RKO (cell line): ENCODE results near the gene SLC35F2.
"Not testable (repeated sequence)": the region's sequence is repeated elsewhere in the genome, so short reads cannot be mapped to it uniquely, and the experiment has no call there.

Experiments used
- DNase-seq: peaks from one replicate; pipeline ENCODE4 v3.0.0-alpha.2; 2016; ENCODE audit warnings: low spot score

Gene SLC35F2

DNA sequence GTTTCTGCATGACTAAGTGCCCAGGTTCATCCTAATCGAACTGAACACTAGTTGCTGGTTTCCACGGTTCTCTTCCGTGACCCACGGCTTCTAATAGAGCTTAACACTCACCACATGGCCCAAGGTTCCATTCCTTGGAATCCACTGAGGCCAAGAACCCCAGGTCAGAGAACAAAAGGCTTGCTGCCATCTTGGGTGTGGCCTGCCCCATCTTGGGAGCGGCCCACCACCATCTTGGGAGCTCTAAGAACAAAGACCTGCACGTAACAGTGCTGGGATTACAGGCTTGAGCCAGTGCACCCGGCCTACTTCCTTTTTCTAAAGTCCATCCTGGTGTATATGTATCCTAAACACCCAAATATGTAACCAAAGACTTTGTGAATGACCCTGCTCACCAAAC, 68.8 kb downstream of the SLC35F2 start:
- DNase-seq, result no peak

DNA sequence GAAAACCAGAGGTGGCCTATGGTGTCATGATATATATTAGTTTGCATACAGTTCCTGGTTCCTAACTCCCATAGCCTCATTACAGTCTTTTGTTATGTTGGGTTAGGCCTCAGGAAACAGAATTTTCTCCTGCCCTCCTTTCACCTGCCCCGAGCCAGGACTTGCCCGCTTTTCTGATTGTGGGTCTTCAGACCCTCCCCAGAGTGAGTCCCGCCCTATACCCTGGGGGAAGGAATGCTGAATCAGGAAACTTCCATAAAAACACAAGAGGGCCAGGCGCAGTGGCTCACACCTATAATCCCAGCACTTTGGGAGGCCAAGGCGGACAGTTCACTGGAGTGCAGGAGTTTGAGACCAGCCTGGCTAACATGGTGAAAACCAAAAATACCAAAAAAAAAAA, 70.9 kb downstream of the SLC35F2 start:
- DNase-seq, result no peak

DNA sequence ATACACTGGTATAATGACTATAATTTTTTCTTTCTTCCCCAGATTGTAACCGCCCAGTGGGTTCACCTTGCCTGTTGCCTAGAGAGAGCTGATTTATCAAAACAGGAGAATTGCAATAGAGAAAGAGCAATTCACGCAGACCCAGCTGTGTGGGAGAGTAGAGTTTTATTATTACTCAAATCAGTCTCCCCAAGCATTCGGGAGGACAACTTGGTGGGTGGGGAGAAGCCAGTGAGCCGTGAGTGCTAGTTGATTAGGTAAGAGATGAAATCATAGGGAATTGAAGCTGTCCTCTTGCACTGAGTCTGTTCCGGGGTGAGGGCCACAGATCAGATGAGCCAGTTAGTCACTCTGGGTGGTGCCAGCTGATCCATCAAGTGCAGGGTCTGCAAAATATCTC, 73.2 kb downstream of the SLC35F2 start:
- DNase-seq, result peak; percentile 3

DNA sequence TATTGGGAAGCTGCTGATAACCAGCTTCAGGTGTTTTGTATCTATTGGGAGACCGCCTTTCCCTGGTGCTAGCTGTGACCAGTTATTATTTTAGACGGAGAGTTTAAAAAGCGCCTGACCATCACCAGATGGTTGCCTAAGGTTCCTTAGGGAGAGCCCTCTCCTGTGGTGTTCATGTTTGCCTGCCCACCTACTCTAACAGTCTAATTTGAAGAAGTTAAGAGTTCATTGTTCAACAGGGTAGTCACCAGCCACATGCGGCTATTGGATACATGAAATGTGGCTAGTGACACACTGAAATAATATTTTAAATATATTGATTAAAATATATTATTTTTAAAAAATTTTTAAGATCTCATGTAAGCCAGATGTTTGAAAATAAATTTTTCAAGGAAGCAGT, 75.5 kb downstream of the SLC35F2 start:
- DNase-seq, result no peak

DNA sequence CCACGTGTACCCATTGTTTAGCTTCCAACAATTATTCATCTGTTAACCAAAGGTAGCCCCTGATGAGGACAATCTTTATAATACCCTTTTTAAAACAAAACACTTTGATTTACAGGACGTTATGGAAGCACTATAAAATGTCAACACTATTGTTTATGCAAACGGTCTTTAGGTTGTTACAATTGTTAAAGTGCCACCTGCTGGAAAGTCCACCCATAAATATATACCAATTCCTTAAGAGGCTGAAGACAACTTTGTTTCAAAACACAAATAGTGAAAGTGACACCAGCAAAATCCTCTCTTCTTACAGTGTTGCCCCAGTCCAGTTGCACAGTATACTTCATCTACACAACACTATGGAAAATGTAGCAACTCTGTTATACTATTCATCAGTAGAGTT, 77.8 kb downstream of the SLC35F2 start:
- peak; percentile 18 for DNase-seq

DNA sequence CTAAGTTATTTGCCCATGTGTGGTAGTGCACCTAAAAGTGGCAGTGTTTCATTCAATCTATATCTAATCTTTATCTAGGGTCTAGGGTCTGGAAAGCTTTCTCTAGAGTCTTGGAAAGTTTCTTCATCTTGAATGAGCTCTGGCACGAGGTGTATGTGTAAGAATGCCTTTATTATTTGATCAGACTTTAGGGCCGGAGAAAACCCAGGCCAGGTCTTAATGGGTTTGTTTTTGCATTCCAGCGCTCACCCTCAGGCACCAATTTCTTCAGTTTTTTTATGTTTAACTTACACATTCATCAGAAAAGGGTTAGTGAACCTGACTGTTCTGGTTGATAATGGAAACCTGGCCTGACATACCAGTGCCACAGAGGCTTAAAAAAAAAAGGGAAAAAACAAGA, 78.5 kb downstream of the SLC35F2 start:
- DNase-seq, result no peak

DNA sequence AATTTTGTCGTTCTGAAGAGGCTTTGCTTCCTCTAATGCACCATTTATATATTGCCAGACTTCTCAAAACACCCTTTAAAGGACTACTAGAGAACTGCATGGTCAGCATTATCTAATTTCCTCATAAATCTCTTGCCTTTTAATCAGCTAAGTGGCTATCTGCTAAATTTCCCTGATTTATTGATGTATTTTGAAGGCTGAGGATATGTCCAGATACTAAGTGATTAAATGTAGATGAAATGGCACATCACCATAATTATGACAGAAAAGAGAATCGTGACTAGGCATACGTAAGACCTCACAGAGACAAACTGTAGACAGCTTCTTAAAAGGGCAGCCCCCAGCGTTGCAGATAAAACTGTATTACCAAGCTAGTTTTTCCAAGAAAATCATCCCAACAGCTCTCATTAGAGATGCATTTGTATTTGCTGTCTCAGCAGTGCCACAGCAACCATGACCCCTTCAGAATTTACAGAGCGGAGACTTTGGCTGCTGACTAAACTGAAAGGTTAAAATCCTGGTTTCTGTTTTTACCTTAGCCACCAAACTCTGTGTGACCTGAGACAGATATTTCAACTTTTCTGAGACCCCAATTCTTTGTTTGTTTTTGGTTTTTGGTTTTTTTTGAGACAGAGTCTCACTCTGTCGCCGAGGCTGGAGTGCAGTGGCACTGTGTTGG, 79.6 kb downstream of the SLC35F2 start:
- DNase-seq, result no peak

DNA sequence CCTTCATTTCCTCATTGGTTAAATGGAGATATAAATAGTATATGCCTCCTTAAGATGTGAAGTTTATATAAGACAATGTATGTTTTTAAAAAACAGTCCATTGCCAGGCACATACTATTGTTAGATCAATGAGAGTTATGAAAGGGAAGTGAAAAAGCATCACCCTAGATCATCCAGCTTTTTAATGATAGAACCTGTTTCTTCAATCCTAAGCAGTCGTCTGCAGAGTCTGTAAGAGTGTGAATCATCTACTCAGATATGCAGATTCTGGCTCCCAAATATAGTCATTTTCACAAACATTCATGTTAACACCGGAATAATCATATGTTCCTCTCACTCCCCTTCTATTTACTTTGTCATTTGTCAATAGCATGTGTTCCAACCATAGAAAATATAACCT, 81.5 kb downstream of the SLC35F2 start:
- DNase-seq, result no peak

DNA sequence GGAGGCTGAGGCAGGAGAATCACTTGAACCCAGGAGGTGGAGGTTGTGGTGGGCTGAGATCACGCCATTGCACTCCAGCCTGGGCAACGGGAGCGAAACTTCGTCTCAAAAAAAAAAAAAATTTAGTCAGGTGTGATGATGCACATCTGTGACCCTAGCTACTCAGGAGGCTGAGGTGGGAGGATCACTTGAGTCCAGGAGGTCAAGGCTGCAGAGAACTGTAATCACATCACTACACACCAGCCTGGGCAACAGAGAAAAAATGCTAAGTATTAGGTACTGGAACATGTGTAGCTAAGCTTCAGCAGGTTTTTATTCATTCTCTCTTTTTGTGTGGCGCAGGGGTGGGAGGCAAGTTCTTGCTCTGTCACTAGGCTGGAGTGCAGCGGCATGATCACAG, 82.5 kb downstream of the SLC35F2 start:
- DNase-seq, result no peak

DNA sequence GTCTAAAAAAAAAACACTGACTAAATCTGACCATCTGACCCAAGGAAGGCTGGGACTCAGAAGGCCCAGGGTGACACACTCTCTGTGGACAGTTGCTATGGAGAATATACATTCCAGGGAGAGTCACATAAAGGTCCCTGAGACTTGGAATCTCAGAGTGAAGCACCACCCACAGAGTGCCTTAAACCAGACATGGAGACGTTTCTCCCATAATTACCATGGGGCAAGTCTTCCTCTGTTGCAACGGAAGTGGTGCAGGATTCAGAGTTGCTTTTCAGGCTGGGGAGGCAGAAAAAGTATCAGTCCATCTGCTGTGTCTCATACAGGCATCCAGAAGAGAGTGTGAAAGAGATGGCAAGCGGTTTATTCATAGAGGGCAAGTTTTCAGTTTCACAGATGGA, 88.0 kb downstream of the SLC35F2 start:
- peak; percentile 12 for DNase-seq

DNA sequence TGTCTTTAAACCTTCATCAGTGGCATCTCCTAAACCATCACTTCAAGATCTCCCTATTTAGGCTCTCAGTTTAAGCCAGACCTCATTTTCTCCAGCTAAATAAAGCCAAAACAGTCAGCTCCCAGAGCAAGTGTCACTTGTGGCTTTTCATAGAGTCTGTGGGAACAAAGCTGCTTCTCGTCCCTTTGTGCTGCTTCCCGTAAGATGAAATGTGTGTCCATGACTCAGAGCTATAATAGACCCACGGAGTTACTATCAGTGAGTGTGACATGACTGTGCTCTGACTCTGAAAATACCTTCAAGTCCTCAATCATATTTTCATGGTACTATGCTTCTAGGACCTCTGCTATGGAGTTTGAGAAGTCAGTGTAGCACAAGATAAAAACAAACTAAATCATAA, 89.4 kb downstream of the SLC35F2 start:
- DNase-seq, result peak; percentile 72

DNA sequence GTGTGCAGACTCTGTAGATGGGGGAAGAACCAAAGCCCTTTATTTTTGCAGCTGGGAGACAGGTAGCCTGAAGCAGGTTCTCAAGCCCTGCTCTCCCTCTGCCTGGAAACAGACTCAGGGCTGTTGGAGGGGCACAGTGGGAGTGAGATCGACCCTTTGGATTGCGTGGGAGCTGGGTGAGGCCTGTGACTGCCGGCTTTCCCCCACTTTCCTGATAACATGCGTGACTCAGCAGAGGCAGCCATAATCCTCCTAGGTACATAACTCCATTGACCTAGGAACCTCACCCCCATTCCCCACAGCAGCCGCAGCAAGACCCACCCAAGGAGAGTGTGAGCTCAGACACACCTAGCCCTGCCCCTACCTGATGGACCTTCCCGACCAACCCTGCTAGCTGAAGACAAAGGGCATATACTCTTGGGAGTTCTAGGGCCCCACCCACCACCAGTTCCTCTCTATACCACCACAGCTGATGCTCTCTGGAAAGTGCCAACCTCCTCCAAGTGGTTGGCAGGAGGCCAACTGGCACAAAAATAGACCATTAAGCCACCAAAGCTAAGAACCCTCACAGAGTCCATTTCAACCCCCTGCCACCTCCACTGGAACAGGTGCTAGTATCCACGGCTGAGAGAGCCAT, 99.8 kb downstream of the SLC35F2 start:
- DNase-seq, result not testable (repeated sequence)

DNA sequence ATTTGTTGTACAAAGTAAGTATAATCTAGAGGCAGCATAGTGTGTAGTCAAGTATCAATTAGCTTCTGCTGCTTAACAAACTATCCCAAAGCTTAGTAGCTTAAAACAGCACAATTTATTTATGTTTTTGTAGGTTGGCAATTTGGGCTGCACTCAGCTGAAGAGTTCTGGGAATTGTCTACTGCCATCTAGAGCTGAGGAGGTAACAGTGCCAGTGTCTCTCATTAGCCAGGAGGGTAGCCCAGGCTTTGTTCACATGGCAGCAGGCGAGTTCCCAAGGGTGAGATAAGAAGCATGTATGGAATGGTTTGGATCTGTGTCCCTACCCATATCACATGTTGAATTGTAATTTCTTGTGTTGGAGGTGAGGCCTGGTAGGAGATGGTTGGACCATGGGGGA, 100.9 kb downstream of the SLC35F2 start:
- no peak for DNase-seq

DNA sequence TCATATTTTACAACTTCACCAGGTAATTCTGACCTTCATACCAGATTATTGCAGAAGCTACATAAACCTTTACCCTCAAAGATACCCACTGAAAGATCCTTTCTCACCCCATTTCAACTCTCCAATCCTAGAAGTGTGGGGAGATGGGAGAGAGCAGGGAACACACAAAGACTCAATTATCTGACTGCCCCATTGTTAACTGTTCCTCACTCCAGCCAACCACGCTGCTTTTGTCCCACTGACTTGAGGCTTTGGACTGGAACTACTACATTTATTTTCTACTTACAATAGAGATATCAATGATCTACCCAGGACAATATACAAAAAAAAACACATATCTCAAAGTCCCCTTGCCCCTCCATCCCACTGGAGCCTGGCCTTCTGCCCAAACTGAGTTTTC, 102.0 kb downstream of the SLC35F2 start:
- no peak for DNase-seq

DNA sequence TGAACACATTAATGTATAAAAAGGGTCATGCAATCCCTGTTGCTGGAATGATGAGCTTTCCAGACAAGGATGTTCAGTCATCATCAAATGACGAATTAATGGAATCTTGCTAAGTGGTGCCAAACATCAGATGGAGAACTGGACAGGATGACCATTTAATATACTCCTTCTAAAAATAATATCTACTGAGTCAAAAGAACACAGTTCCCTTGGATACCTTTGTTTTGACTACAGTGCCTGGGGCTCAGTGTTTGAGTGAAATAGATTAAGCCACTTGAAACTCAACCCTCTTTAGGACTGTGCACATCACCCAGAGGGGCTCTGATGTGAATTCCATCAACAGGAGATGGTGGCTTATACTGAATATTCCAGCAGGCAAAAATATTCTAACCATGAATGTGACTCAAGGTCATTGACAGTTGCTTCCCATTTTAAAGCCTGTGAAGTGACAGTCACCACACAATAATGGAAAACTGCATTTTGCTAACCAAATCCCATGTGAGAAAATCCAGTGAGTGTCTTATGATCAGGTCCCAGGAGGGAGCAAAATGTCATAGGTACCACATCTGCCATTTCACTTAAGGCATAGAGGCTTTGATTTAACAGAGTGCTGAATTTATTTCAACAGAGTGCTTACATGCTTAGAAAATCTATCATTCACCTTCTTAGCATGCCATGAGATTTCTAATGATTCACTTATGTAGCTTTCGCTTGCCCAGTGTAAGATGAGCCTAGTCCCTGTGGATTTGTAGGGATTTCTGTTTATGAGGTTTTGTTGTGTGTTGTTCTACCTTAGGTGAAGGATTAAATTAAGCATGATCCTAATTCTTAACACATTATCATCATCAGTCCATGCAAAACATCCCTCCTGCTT, 105.4 kb downstream of the SLC35F2 start:
- no peak for DNase-seq

DNA sequence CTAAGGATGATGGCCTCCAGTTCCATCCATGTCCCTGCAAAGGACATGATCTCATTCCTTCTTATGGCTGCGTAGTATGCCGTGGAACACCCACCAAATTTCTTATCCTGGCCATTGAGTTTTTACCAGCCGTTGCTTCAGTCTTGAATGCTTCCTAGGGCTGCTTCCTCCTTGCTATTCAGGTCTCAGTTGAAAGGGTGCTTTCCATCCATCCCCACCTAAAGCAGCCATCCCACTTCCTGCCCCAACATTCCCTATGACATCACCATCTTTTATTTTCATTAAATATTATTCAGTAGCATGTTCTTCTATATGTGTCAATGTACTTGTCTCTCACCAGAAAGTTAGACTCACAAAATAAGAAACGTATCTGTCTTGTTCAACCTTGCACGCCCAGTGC, 106.1 kb downstream of the SLC35F2 start:
- no peak for DNase-seq

DNA sequence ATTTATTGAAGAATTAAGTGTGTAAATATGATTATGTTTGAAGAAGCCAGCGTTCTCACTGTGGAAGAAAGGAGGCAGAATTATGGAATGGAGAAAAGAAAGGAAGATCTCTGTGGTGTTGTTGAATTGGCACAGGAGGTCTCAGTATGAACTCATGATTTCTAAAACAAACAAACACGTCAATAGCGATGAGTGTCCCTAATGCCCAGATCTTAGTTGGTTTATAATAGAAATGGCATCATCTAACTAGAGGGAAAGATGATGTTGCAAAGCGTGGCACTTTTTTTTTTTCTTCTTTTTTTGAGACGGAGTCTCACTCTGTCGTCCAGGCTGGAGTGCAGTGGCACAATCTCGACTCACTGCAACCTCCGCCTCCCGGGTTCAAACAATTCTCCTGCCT, 107.5 kb downstream of the SLC35F2 start:
- no peak for DNase-seq

DNA sequence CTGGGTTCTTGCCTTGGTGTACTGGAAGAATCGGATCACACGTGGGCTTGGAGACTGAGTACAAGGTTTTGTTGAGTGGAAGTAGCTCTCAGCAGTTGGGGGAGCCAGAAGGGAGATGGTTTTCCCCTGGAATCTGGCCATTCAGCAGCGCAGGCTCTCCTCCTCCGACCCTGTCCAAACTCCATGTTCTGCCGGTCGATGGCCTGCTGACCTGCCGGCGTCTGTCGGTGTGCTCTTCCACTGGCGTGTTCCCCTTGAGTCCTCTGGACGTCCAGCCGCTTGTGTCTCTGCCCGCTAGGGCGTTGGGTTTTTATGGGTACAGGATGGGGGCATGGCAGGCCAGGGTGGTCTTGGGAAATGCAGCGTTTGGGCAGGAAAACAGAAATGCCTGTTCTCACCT, 108.3 kb downstream of the SLC35F2 start:
- DNase-seq, result no peak

DNA sequence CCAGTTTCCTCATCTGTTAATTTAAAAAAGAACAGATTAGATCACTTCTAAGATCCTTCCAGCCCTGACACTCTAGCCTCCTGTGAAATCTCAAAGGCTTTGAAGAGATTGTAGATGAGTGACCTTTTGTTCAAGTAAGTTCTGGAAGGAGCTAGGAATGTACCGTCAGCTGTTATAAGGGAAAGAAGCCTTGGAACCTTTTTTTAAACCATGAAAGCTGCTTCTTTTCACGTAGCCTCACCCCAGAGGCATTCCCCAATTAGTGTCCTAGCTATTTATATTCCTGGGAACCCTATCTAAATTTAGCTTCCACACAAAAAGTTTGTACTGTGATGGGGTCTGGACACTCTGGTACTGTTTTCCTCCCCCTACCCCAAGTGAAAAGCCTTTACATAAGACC, 111.0 kb downstream of the SLC35F2 start:
- DNase-seq, result no peak

DNA sequence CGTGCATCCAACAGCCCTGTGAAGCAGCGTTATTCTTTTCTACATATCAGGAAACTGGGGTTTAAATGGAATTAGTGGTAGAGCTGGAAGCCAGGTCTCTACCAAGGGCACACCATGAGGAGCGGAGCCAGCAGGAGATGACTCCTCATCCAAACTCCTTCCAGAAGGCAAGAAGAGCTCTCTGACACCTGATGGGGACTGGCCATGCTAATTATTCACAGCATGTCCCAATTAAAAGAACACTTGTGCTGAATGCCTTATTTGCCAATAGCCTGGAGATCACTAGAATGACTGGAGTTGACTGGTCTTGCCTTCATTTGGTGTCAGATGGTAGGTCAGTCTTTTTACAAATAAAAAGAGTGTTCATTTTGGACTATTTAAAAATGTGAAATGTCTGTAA, 113.9 kb downstream of the SLC35F2 start:
- DNase-seq, result no peak

DNA sequence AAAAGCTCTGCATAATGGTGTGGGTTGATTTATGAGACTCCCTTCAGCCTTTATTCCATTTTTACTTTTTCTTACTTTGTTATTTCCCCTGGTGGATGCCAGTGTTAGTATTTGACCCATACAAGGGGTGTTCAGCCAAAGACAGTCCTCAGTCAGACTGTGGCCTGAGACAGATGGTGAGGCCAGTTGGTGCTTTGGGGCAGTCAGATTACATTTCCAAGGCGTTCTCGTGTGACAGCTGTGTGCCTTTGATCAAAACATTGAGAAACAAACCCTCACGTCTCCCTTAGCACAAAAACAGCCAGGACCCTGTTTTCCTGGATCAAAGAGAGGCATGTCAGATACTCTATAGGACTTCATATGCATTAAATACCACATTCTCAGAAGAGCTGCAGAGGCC, 115.4 kb downstream of the SLC35F2 start:
- DNase-seq, result no peak

DNA sequence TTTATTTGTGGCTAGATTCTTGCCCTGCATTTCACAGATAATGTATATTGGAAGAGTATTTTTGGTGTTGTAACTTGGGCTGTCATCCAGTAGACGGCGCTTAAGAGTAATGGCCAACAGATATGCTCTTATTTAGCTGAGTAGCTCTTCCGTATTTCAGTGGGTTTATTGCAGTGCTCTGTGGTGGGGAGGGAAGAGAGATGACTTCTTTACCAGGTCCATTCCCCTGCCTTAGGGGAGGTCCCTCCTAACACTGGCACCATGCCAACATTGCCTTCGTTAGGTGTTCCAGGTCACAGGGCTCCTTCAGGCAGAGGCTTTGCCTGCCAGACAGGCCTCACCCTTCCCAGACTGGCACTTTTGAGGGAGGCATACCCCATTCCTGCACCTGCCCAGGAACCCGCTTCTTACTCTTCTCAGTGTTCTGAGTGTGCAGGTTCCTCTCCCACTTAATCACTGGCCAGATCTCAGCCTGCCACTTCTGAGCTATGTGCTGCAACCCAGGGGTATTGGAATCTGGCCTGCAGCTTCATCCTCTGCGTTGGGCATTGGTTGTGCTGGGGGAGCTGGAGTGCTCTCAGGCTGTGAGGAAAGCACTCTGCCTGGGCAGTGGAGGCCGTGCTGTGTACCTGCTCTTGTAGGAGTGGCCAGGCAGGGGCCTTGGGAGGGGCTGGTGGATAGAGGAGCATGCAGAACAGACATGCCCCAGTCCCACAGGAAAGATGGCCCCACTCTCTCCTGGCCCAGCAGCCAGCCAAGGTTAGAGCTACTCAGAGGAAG, 117.4 kb downstream of the SLC35F2 start:
- no peak for DNase-seq
